Cortex of kidney (tissue), 1 donor: ENCODE results near the gene ISM2.

Experiments used
- DNase-seq: peaks from one replicate; lab custom pipeline; 2025; lab: John Stamatoyannopoulos, UW

The ISM2 gene

GRCh38 chr14:77467801-77468200, 30.8 kb downstream of the ISM2 start:
- DNase-seq = no peak

GRCh38 chr14:77459072-77459723, 39.4 kb downstream of the ISM2 start:
- DNase-seq = no peak

- no peak for DNase-seq
Measured at GRCh38 chr14:77458249-77458950, 40.2 kb downstream of the ISM2 start.

GRCh38 chr14:77457522-77458248, 40.9 kb downstream of the ISM2 start, which contains the start of the genes AHSA1 and VIPAS39:
Gene AHSA1 (plus strand): TSS chr14:77458093. CDS start chr14:77458190, 97 bp downstream.
Gene VIPAS39 (minus strand): TSS chr14:77457601. CDS start chr14:77454102, 3,499 bp downstream.
- DNase-seq = no peak

GRCh38 chr14:77457115-77457521, 41.5 kb downstream of the ISM2 start:
- DNase-seq = no peak

GRCh38 chr14:77455966-77456640, 42.5 kb downstream of the ISM2 start:
- DNase-seq = no peak

GRCh38 chr14:77442196-77442595, 56.4 kb downstream of the ISM2 start:
- DNase-seq = no peak

GRCh38 chr14:77439861-77440260, 58.8 kb downstream of the ISM2 start:
- DNase-seq = no peak

- DNase-seq = no peak
Measured at GRCh38 chr14:77438596-77438995, 60.0 kb downstream of the ISM2 start.

- DNase-seq = no peak
Measured at GRCh38 chr14:77436042-77436441, 62.6 kb downstream of the ISM2 start.

GRCh38 chr14:77426396-77426795, 72.2 kb downstream of the ISM2 start:
- no peak for DNase-seq

GRCh38 chr14:77424862-77425261, 73.8 kb downstream of the ISM2 start:
- no peak for DNase-seq
